T1000 (cell line): ENCODE measurements around the gene ADARB2.

Experiments
- DNase-seq: peaks from one replicate; lab custom pipeline; 2025; ENCODE audit warnings: mixed read lengths; lab: John Stamatoyannopoulos, UW

The ADARB2 gene

GRCh38 chr10:1204434-1205326 lies 532.6 kb downstream of the ADARB2 start:
- no peak for DNase-seq

GRCh38 chr10:1203704-1204103 lies 533.6 kb downstream of the ADARB2 start:
- no peak for DNase-seq

- no peak for DNase-seq
Observed at GRCh38 chr10:1203216-1203615, 534.1 kb downstream of the ADARB2 start.

GRCh38 chr10:1202343-1202742 lies 535.0 kb downstream of the ADARB2 start:
- no peak for DNase-seq

GRCh38 chr10:1200866-1201807 lies 536.2 kb downstream of the ADARB2 start:
- no peak for DNase-seq

- no peak for DNase-seq
Observed at GRCh38 chr10:1199897-1200721, 537.2 kb downstream of the ADARB2 start.

- no peak for DNase-seq
Observed at GRCh38 chr10:1199345-1199673, 538.0 kb downstream of the ADARB2 start.

GRCh38 chr10:1198453-1199344 lies 538.6 kb downstream of the ADARB2 start:
- DNase-seq: no peak

- no peak for DNase-seq
Observed at GRCh38 chr10:1197384-1197783, 539.9 kb downstream of the ADARB2 start.

- DNase-seq: no peak
Observed at GRCh38 chr10:1196656-1197055, 540.7 kb downstream of the ADARB2 start.

GRCh38 chr10:1195828-1196227 lies 541.5 kb downstream of the ADARB2 start:
- DNase-seq: no peak

- DNase-seq: no peak
Observed at GRCh38 chr10:1194161-1194560, 543.2 kb downstream of the ADARB2 start.

GRCh38 chr10:1193561-1193960 lies 543.8 kb downstream of the ADARB2 start:
- no peak for DNase-seq

GRCh38 chr10:1191752-1192151 lies 545.6 kb downstream of the ADARB2 start:
- DNase-seq: no peak

- DNase-seq: no peak
Observed at GRCh38 chr10:1190791-1191490, 546.4 kb downstream of the ADARB2 start.

- no peak for DNase-seq
Observed at GRCh38 chr10:1190052-1190395, 547.3 kb downstream of the ADARB2 start.

GRCh38 chr10:1189166-1190051 lies 547.9 kb downstream of the ADARB2 start:
- no peak for DNase-seq

- DNase-seq: no peak
Observed at GRCh38 chr10:1188558-1189135, 548.7 kb downstream of the ADARB2 start.
